H1 (cell line): ENCODE results near the gene FAM171A1. TPM values are rescaled to one million over a fixed set of nuclear protein-coding genes. Genes with fewer than 3 reads are reported as not detected.

Experiments used
- CHD7 ChIP-seq: fragments of 300-600 bp; sonication (generic); IDR thresholded peaks from 2 replicates; pipeline ENCODE4 v1.7.1; 2012; ENCODE audit warnings: low read length, moderate library complexity, mild to moderate bottlenecking, inconsistent platforms; ENCODE audit not compliant: insufficient replicate concordance
- polyA plus RNA-seq, 7 experiments: library from polyadenylated mRNA; depleted of rRNA in 3 of 7; stranded (reverse) in 5 of 7; unstranded in 2 of 7; fragments of >200 nt in 5 of 7; fragments of 200-250 nt in 2 of 7; gene quantifications; 1 replicate in 5 of 7; 2 replicates in 1 of 7; 4 replicates in 1 of 7; pipeline versions ENCODE4 v1.2.1 to v1.2.3, GENCODE V29; 2011 to 2013; ENCODE audit warnings: missing spikeins in 2 of 7, mixed read lengths in 2 of 7
- total RNA-seq: library from RNA; stranded (reverse); fragmentation: NEBNext Ultra II Directional; extraction: Animal tissue kit (Norgen Biotek cat#: 25700); gene quantifications from 2 replicates; pipeline ENCODE4 v1.2.1, GENCODE V29; 2021

FAM171A1 gene
- total and polyA plus RNA-seq, 2 of the 8 experiments (the other 6 are each of a cell fraction or from before 2014, with no cell fraction given), result 26.6 to 42.1 TPM

- no peak for TF ChIP-seq CHD7
These were observed 35.6 kb downstream of the FAM171A1 start (continued) for GRCh38 chr10:15335508-15335907.
